WTC11 (cell line): Measurements from ENCODE around the gene TBCEL. TPM values are rescaled to one million over a fixed set of nuclear protein-coding genes. Genes with fewer than 3 reads are reported as not detected.

Experiments used
- ATAC-seq: fragments of 200-7000 bp; cut with Tn5 transposase; 2 replicates; pipeline ENCODE4 v1.10.0; 2021; ENCODE audit warnings: mild to moderate bottlenecking, moderate library complexity
- CTCF ChIA-PET: fragments of 300-600 bp; sonication (Branson Sonifier 250); formaldehyde crosslinking; loops from one replicate; lab custom pipeline; 2021; ENCODE audit warnings: antibody characterized with exemption; lab: Charles Lee
- POLR2A ChIA-PET: fragments of 350-600 bp; sonication (Branson Sonifier 250); formaldehyde crosslinking; loops from one replicate; lab custom pipeline; 2021; ENCODE audit warnings: antibody characterized with exemption; lab: Charles Lee
- DNase-seq: peaks from one replicate; pipeline ENCODE4 v3.0.0; 2021; ENCODE audit warnings: low spot score
- H3K27ac Mint-ChIP-seq: 2 replicates; pipeline ENCODE4 v1.8.0; 2021; ENCODE audit warnings: mixed read lengths
- H3K27me3 Mint-ChIP-seq: 2 replicates; pipeline ENCODE4 v1.8.0; 2021; ENCODE audit warnings: low read depth, mild to moderate bottlenecking, moderate library complexity, mixed read lengths
- H3K36me3 Mint-ChIP-seq: 2 replicates; pipeline ENCODE4 v1.8.0; 2021; ENCODE audit warnings: mixed read lengths
- H3K4me1 Mint-ChIP-seq: 2 replicates; pipeline ENCODE4 v1.8.0; 2022; ENCODE audit warnings: mixed read lengths
- H3K4me3 Mint-ChIP-seq: 2 replicates; pipeline ENCODE4 v1.8.0; 2021; ENCODE audit warnings: mild to moderate bottlenecking, moderate library complexity, mixed read lengths
- H3K9me3 Mint-ChIP-seq: 2 replicates; pipeline ENCODE4 v1.8.0; 2021; ENCODE audit warnings: mixed read lengths
- AR ChIP-seq: fragments of 250-450 bp; sonication (Bioruptor Pico); IDR thresholded peaks from 2 replicates; pipeline ENCODE4 v1.9.0; 2021; ENCODE audit warnings: mild to moderate bottlenecking
- CREM ChIP-seq: sonication (generic); formaldehyde crosslinking; IDR thresholded peaks from 2 replicates; pipeline ENCODE4 v1.8.1; 2022; ENCODE audit warnings: mild to moderate bottlenecking, missing genetic modification reagents, moderate library complexity
- IRF2 ChIP-seq: sonication (generic); formaldehyde crosslinking; IDR thresholded peaks from 2 replicates; pipeline ENCODE4 v1.8.0; 2022; ENCODE audit warnings: low read depth, missing genetic modification reagents, borderline replicate concordance
- JAZF1 ChIP-seq: fragments of 250-450 bp; sonication (Bioruptor Pico); IDR thresholded peaks from 2 replicates; pipeline ENCODE4 v1.9.0; 2021; ENCODE audit warnings: moderate library complexity, mild to moderate bottlenecking, inconsistent platforms
- JUN ChIP-seq: sonication (generic); formaldehyde crosslinking; IDR thresholded peaks from 2 replicates; pipeline ENCODE4 v1.8.0; 2023; ENCODE audit warnings: mild to moderate bottlenecking, missing genetic modification reagents
- PRDM15 ChIP-seq: sonication (generic); formaldehyde crosslinking; IDR thresholded peaks from 2 replicates; pipeline ENCODE4 v1.8.0; 2022; ENCODE audit warnings: missing genetic modification reagents
- SOX15 ChIP-seq: fragments of 250-450 bp; sonication (Bioruptor Pico); IDR thresholded peaks from 2 replicates; pipeline ENCODE4 v1.9.0; 2021; ENCODE audit warnings: mild to moderate bottlenecking
- STAT6 ChIP-seq: sonication (generic); formaldehyde crosslinking; conservative IDR thresholded peaks from 2 replicates; pipeline ENCODE4 v1.8.1; 2023; ENCODE audit warnings: mild to moderate bottlenecking, low read depth, missing genetic modification reagents, moderate library complexity
- TEAD1 ChIP-seq: sonication (generic); formaldehyde crosslinking; IDR thresholded peaks from 2 replicates; pipeline ENCODE4 v1.8.0; 2022; ENCODE audit warnings: mild to moderate bottlenecking, missing genetic modification reagents
- ZNF138 ChIP-seq: sonication (generic); formaldehyde crosslinking; conservative IDR thresholded peaks from 2 replicates; pipeline ENCODE4 v1.8.1; 2022; ENCODE audit warnings: mild to moderate bottlenecking, moderate library complexity, missing genetic modification reagents
- ZNF532 ChIP-seq: fragments of 250-450 bp; sonication (Bioruptor Pico); IDR thresholded peaks from 2 replicates; pipeline ENCODE4 v1.9.0; 2021; ENCODE audit warnings: mild to moderate bottlenecking, borderline replicate concordance
- total RNA-seq: library from RNA; stranded (reverse); gene quantifications from 3 replicates; pipeline ENCODE4 v1.2.3, GENCODE V29; 2021

TBCEL gene
- total RNA-seq, 1 experiment from 2014 or later, result 9.5 TPM

GRCh38 chr11:121054266-121054665 is 30.4 kb downstream of the TBCEL start (continued):
- no peak for TF ChIP-seq IRF2 (CRISPR knock-in tag)
- TF ChIP-seq, all 79 proteins: peak for 0

- ChIA-PET CTCF (no interaction called here), POLR2A (no interaction called here)
- H3K36me3 Mint-ChIP-seq, result peaks cover 22% of the 10 kb centered on the region
- H3K27me3 Mint-ChIP-seq, result no peaks in the 10 kb centered on the region
- no peaks in the 10 kb centered on the region for H3K4me1 Mint-ChIP-seq
- no peak overlapping the region for H3K27ac Mint-ChIP-seq
- TF ChIP-seq PRDM15 (no peak), ZNF532 (CRISPR knock-in tag) (no peak), JAZF1 (no peak), CREM (CRISPR knock-in tag) (no peak), STAT6 (CRISPR knock-in tag) (no peak), TEAD1 (CRISPR knock-in tag) (no peak), ZNF138 (CRISPR knock-in tag) (no peak), AR (CRISPR knock-in tag) (no peak), JUN (CRISPR knock-in tag) (no peak), SOX15 (no peak)
- ATAC-seq, result no peak
- no peak for DNase-seq
- no peak overlapping the region for H3K4me3 Mint-ChIP-seq
- no peaks in the 10 kb centered on the region for H3K9me3 Mint-ChIP-seq
Observed at GRCh38 chr11:121055076-121055475, 31.2 kb downstream of the TBCEL start.
